Measurements from ENCODE around the gene CCDC172.

CCDC172 gene

GRCh38 chr10:116324227-116324950 is at the start of gene CCDC172:
Gene CCDC172 (plus strand): TSS chr10:116324448. CDS start chr10:116325012, 564 bp downstream.
- no peak for DNase-seq

- no peak for DNase-seq
Measured at GRCh38 chr10:116276981-116277380, 47.3 kb upstream of the CCDC172 start.

- peak; percentile 97 for DNase-seq
Measured at GRCh38 chr10:116278846-116279245, 45.4 kb upstream of the CCDC172 start.

GRCh38 chr10:116281775-116282174 is 42.5 kb upstream of the CCDC172 start:
- peak; percentile 66 for DNase-seq

- DNase-seq, result no peak
Measured at GRCh38 chr10:116286626-116287200, 37.5 kb upstream of the CCDC172 start.

GRCh38 chr10:116287906-116288501 is 36.2 kb upstream of the CCDC172 start:
- no peak for DNase-seq

- DNase-seq, result no peak
Measured at GRCh38 chr10:116289652-116290051, 34.6 kb upstream of the CCDC172 start.

- no peak for DNase-seq
Measured at GRCh38 chr10:116292493-116292892, 31.8 kb upstream of the CCDC172 start.

GRCh38 chr10:116296291-116296721 is 27.9 kb upstream of the CCDC172 start:
- peak; percentile 78 for DNase-seq

- no peak for DNase-seq
Measured at GRCh38 chr10:116298586-116298985, 25.7 kb upstream of the CCDC172 start.

- no peak for DNase-seq
Measured at GRCh38 chr10:116300542-116300941, 23.7 kb upstream of the CCDC172 start.

GRCh38 chr10:116304923-116305322 is 19.3 kb upstream of the CCDC172 start:
- DNase-seq, result no peak

- no peak for DNase-seq
Measured at GRCh38 chr10:116306847-116307246, 17.4 kb upstream of the CCDC172 start.

GRCh38 chr10:116307455-116307854 is 16.8 kb upstream of the CCDC172 start:
- no peak for DNase-seq

- no peak for DNase-seq
Measured at GRCh38 chr10:116311016-116311415, 13.2 kb upstream of the CCDC172 start.

- no peak for DNase-seq
Measured at GRCh38 chr10:116311706-116312490, 12.3 kb upstream of the CCDC172 start.

GRCh38 chr10:116312548-116312947 is 11.7 kb upstream of the CCDC172 start:
- DNase-seq, result no peak

GRCh38 chr10:116316503-116316902 is 7.7 kb upstream of the CCDC172 start:
- DNase-seq, result no peak

GRCh38 chr10:116324951-116325635 is 845 bp downstream of the CCDC172 start:
- DNase-seq, result no peak

GRCh38 chr10:116325987-116326386 is 1.7 kb downstream of the CCDC172 start:
- no peak for DNase-seq

- no peak for DNase-seq
Measured at GRCh38 chr10:116329153-116329552, 4.9 kb downstream of the CCDC172 start.

- no peak for DNase-seq
Measured at GRCh38 chr10:116331815-116332214, 7.6 kb downstream of the CCDC172 start.

- no peak for DNase-seq
Measured at GRCh38 chr10:116336866-116337265, 12.6 kb downstream of the CCDC172 start.

All from islet precursor cell (in vitro differentiated cells).